Right cardiac atrium (tissue), 5 donors: Measurements from ENCODE around the gene HOXC4. TPM values are rescaled to one million over a fixed set of nuclear protein-coding genes. Genes with fewer than 3 reads are reported as not detected.

Experiments
- ATAC-seq, 2 donors: fragments of 200-7000 bp; cut with Tn5 transposase; one replicate each; pipeline versions ENCODE4 v1.8.0 to v1.9.1; 2020; ENCODE audit warnings: moderate library complexity in 2 of 2, mild to moderate bottlenecking in 1 of 2
- DNase-seq, 3 donors: peaks; one replicate each; pipeline ENCODE4 v3.0.0-alpha.2; 2020
- H3K27ac ChIP-seq: one replicate; pipeline ENCODE4 v1.5.1; 2013; ENCODE audit warnings: mild to moderate bottlenecking, low read length, control low read depth, moderate library complexity
- H3K27me3 ChIP-seq: one replicate; pipeline ENCODE4 v1.6.1; 2013; ENCODE audit not compliant: control insufficient read depth, insufficient read depth
- H3K4me1 ChIP-seq: one replicate; pipeline ENCODE4 v1.6.1; 2013; ENCODE audit warnings: low read length; ENCODE audit not compliant: control insufficient read depth, insufficient read depth
- H3K4me3 ChIP-seq: one replicate; pipeline ENCODE4 v1.5.1; 2013; ENCODE audit warnings: low read length, control low read depth
- H3K9me3 ChIP-seq: one replicate; pipeline ENCODE4 v1.6.1; 2013; ENCODE audit warnings: low read length; ENCODE audit not compliant: control insufficient read depth
- WGBS: extraction: QIAGEN DNeasy Blood & Tissue Kit; methylation state at CpG from one replicate; pipeline ENCODE4 v1.1.7; 2013; 5-methylcytosine and 5-hydroxymethylcytosine counted together
- intact Hi-C, 4 donors: fragments of 100-400 bp; cut with DNase I; formaldehyde crosslinking; loops; one replicate each; pipeline versions ENCODE4 v1.11.0 to v1.14.0; 2022 to 2023
- polyA plus RNA-seq: library from polyadenylated mRNA; stranded (reverse); fragments of 200-250 nt; gene quantifications from one replicate; pipeline ENCODE4 v1.2.3, GENCODE V29; 2013
- total RNA-seq, 4 donors: library from RNA; stranded (reverse); fragmentation: NEBNext Ultra II Directional; extraction: Animal tissue kit (Norgen Biotek cat#: 25700); gene quantifications; one replicate each; pipeline ENCODE4 v1.2.1, GENCODE V29; 2021
- donor health status: healthy with polysubstance abuse.
- donor health status: DM: no; HTN: yes; CAD: no.
- donor health status: DM: no; HTN: no; CAD: no.
- donor health status: DM: no; HTN: yes; CAD: no; lungs with severe emphysema.
- donor health status: DM: yes; HTN: yes; CAD: no.

HOXC4 gene
- total and polyA plus RNA-seq, 5 donors, result 0.14 to 0.37 (median 0.33) TPM; not detected in 1

- intact Hi-C loops, result loop anchor here in 1 of 4 donors (10.0 kb wide), 1 partner anchor 164 kb away; no protein-coding TSS in a partner anchor
- H3K27ac ChIP-seq, result no peak overlapping the region
- WGBS, result 9% methylated on average over 46 of the region's 46 CpGs
- H3K9me3 ChIP-seq, result no peaks in the 10 kb centered on the region
- peak in 1 of 3 donors; percentile 72 for DNase-seq
- peaks cover 4% of the 10 kb centered on the region for H3K4me1 ChIP-seq
- ATAC-seq, result peak in 1 of 2 donors; percentile 20
- no peaks in the 10 kb centered on the region for H3K27me3 ChIP-seq
- H3K4me3 ChIP-seq, result peak overlapping the region; percentile 2
These were observed 22.7 kb upstream of the HOXC4 start for GRCh38 chr12:54030889-54031471.

- H3K4me1 ChIP-seq, result peaks cover 4% of the 10 kb centered on the region
- no peak for DNase-seq
- 27% methylated on average over 16 of the region's 16 CpGs for WGBS
- ATAC-seq, result no peak
- no peak overlapping the region for H3K27ac ChIP-seq
- no peaks in the 10 kb centered on the region for H3K9me3 ChIP-seq
- H3K4me3 ChIP-seq, result no peak overlapping the region
- intact Hi-C loops, result loop anchor here in 1 of 4 donors (10.0 kb wide), 1 partner anchor 163 kb away; no protein-coding TSS in a partner anchor
- no peaks in the 10 kb centered on the region for H3K27me3 ChIP-seq
These were observed 22.2 kb upstream of the HOXC4 start for GRCh38 chr12:54031480-54031879.

GRCh38 chr12:54032086-54032619, 21.5 kb upstream of the HOXC4 start:
- intact Hi-C loops, result loop anchor here in 1 of 4 donors (10.0 kb wide), 1 partner anchor 163 kb away; no protein-coding TSS in a partner anchor
- Histone ChIP-seq H3K4me3 (no peak overlapping the region), H3K27me3 (no peaks in the 10 kb centered on the region)

GRCh38 chr12:54032627-54033100, 21.0 kb upstream of the HOXC4 start, which contains the start of gene HOXC5:
HOXC5 (plus strand) TSS chr12:54033050; CDS start chr12:54033123, 73 bp downstream.
- intact Hi-C loops, result loop anchor here in 1 of 4 donors (10.0 kb wide), 1 partner anchor 162 kb away; no protein-coding TSS in a partner anchor
- ATAC-seq, result peak in 1 of 2 donors; percentile 20
- Histone ChIP-seq H3K4me3 (peak within 1 kb of the TSS; percentile 57), H3K27ac (peak within 1 kb of the TSS; percentile 10), H3K9me3 (no peaks in the 10 kb centered on the region), H3K4me1 (peaks cover 4% of the 10 kb centered on the region), H3K27me3 (no peaks in the 10 kb centered on the region)
- DNase-seq, result peak; percentile 53 to 77 (median 75)
- 3% methylated on average over 12 of the region's 12 CpGs for WGBS

More at GRCh38 chr12:54032086-54032619, 21.5 kb upstream of the HOXC4 start:
- no peak overlapping the region for H3K27ac ChIP-seq
- no peak for DNase-seq
- 33% methylated on average over 6 of the region's 6 CpGs for WGBS
- ATAC-seq, result no peak
- H3K4me1 ChIP-seq, result peaks cover 4% of the 10 kb centered on the region
- no peaks in the 10 kb centered on the region for H3K9me3 ChIP-seq

- peak overlapping the region; percentile 57 for H3K4me3 ChIP-seq
- 3% methylated on average over 61 of the region's 61 CpGs for WGBS
- H3K27me3 ChIP-seq, result no peaks in the 10 kb centered on the region
- intact Hi-C loops, result loop anchor here in 1 of 4 donors (10.0 kb wide), 1 partner anchor 161 kb away; no protein-coding TSS in a partner anchor
- H3K27ac ChIP-seq, result peak overlapping the region; percentile 10
- H3K9me3 ChIP-seq, result no peaks in the 10 kb centered on the region
- ATAC-seq, result peak in 1 of 2 donors; percentile 12
- peak in 1 of 3 donors; percentile 70 for DNase-seq
- peaks cover 4% of the 10 kb centered on the region for H3K4me1 ChIP-seq
These were observed 20.3 kb upstream of the HOXC4 start for GRCh38 chr12:54033106-54033979.

- DNase-seq (no peak), ATAC-seq (peak in 1 of 2 donors; percentile 51)
- H3K4me1 ChIP-seq, result peaks cover 3% of the 10 kb centered on the region
- no peaks in the 10 kb centered on the region for H3K27me3 ChIP-seq
- intact Hi-C loops, result loop anchor here in 1 of 4 donors (10.0 kb wide), 1 partner anchor 161 kb away; no protein-coding TSS in a partner anchor
- H3K27ac ChIP-seq, result no peak overlapping the region
- H3K4me3 ChIP-seq, result peak overlapping the region; percentile 57
- WGBS, result 17% methylated on average over 57 of the region's 57 CpGs
- H3K9me3 ChIP-seq, result no peaks in the 10 kb centered on the region
These were observed 19.5 kb upstream of the HOXC4 start for GRCh38 chr12:54033980-54034784.

GRCh38 chr12:54034785-54035310, 18.8 kb upstream of the HOXC4 start:
- no peaks in the 10 kb centered on the region for H3K27me3 ChIP-seq
- H3K4me3 ChIP-seq, result no peak overlapping the region
- WGBS, result 56% methylated on average over 22 of the region's 22 CpGs
- no peaks in the 10 kb centered on the region for H3K9me3 ChIP-seq
- no peak overlapping the region for H3K27ac ChIP-seq
- no peak for ATAC-seq
- DNase-seq, result no peak
- intact Hi-C loops, result loop anchor here in 1 of 4 donors (10.0 kb wide), 1 partner anchor 160 kb away; no protein-coding TSS in a partner anchor
- H3K4me1 ChIP-seq, result peaks cover 3% of the 10 kb centered on the region

- no peak for ATAC-seq
- Histone ChIP-seq H3K9me3 (no peaks in the 10 kb centered on the region), H3K4me1 (peaks cover 3% of the 10 kb centered on the region), H3K27ac (no peak overlapping the region), H3K27me3 (no peaks in the 10 kb centered on the region), H3K4me3 (no peak overlapping the region)
- no peak for DNase-seq
- intact Hi-C loops, result loop anchor here in 1 of 4 donors (10.0 kb wide), 1 partner anchor 159 kb away; no protein-coding TSS in a partner anchor
- 75% methylated on average over 6 of the region's 6 CpGs for WGBS
These were observed 17.9 kb upstream of the HOXC4 start for GRCh38 chr12:54035568-54036264.

- no peaks in the 10 kb centered on the region for H3K9me3 ChIP-seq
- H3K4me3 ChIP-seq, result no peak overlapping the region
- H3K27ac ChIP-seq, result no peak overlapping the region
- intact Hi-C loops, result loop anchor here in 1 of 4 donors (10.0 kb wide), 1 partner anchor 158 kb away; no protein-coding TSS in a partner anchor
- 55% methylated on average over 14 of the region's 14 CpGs for WGBS
- ATAC-seq (no peak), DNase-seq (no peak)
- no peaks in the 10 kb centered on the region for H3K27me3 ChIP-seq
- H3K4me1 ChIP-seq, result peaks cover 3% of the 10 kb centered on the region
These were observed 16.8 kb upstream of the HOXC4 start for GRCh38 chr12:54036620-54037359.
